KMS-11 (cell line): ENCODE data around the gene WIPI1.

ENCODE experiments used
- H2AFZ ChIP-seq: fragments of 200-600 bp; sonication (generic); 2 replicates; pipeline ENCODE4 v1.6.1; 2016; ENCODE audit warnings: antibody characterized with exemption, mixed run types, low read depth
- H3K27ac ChIP-seq: fragments of 200-600 bp; sonication (generic); 2 replicates; pipeline ENCODE4 v1.6.1; 2016; ENCODE audit warnings: mild to moderate bottlenecking, mixed run types
- H3K27me3 ChIP-seq: fragments of 200-600 bp; sonication (generic); 2 replicates; pipeline ENCODE4 v1.6.1; 2017; ENCODE audit warnings: mild to moderate bottlenecking, low read depth, mixed run types, moderate library complexity; ENCODE audit not compliant: insufficient read depth
- H3K36me3 ChIP-seq: fragments of 200-600 bp; sonication (generic); 2 replicates; pipeline ENCODE4 v1.6.1; 2017; ENCODE audit warnings: mild to moderate bottlenecking, mixed run types; ENCODE audit not compliant: insufficient read depth
- H3K4me1 ChIP-seq: fragments of 200-600 bp; sonication (generic); 2 replicates; pipeline ENCODE4 v1.6.1; 2016; ENCODE audit warnings: mild to moderate bottlenecking, low read depth, mixed run types; ENCODE audit not compliant: poor library complexity, severe bottlenecking
- H3K4me2 ChIP-seq: fragments of 200-600 bp; sonication (generic); 2 replicates; pipeline ENCODE4 v1.7.0; 2016; ENCODE audit warnings: mild to moderate bottlenecking, mixed run types
- H3K4me3 ChIP-seq: fragments of 200-600 bp; sonication (generic); IDR thresholded peaks from 2 replicates; pipeline ENCODE4 v1.6.1; 2017; ENCODE audit warnings: low read depth, low read length, mixed read lengths; ENCODE audit not compliant: insufficient read depth
- H3K79me2 ChIP-seq: fragments of 200-600 bp; sonication (generic); 2 replicates; pipeline ENCODE4 v1.6.1; 2016; ENCODE audit warnings: low read depth, mixed run types; ENCODE audit not compliant: insufficient read depth
- H3K9ac ChIP-seq: fragments of 200-600 bp; sonication (generic); 2 replicates; pipeline ENCODE4 v1.6.1; 2016; ENCODE audit warnings: mild to moderate bottlenecking, mixed run types
- H4K20me1 ChIP-seq: fragments of 200-600 bp; sonication (generic); 2 replicates; pipeline ENCODE4 v1.6.1; 2016; ENCODE audit warnings: mild to moderate bottlenecking, mixed run types; ENCODE audit not compliant: insufficient read depth
- CTCF ChIP-seq: fragments of 200-600 bp; sonication (generic); conservative IDR thresholded peaks from 2 replicates; pipeline ENCODE4 v1.6.1; 2017; ENCODE audit warnings: low read depth, mild to moderate bottlenecking, antibody characterized with exemption, low read length, moderate library complexity, mixed read lengths

The WIPI1 gene

GRCh38 chr17:68491381-68492231 is 34.3 kb upstream of the WIPI1 start:
- Histone ChIP-seq H2AFZ (no peak overlapping the region), H3K27ac (no peak overlapping the region), H3K4me1 (no peaks in the 10 kb centered on the region), H3K36me3 (no peaks in the 10 kb centered on the region), H3K27me3 (no peaks in the 10 kb centered on the region), H4K20me1 (no peaks in the 10 kb centered on the region), H3K9ac (no peak overlapping the region), H3K79me2 (no peaks in the 10 kb centered on the region), H3K4me3 (no peak overlapping the region), H3K4me2 (no peak overlapping the region)
- no peak for TF ChIP-seq CTCF

DNA sequence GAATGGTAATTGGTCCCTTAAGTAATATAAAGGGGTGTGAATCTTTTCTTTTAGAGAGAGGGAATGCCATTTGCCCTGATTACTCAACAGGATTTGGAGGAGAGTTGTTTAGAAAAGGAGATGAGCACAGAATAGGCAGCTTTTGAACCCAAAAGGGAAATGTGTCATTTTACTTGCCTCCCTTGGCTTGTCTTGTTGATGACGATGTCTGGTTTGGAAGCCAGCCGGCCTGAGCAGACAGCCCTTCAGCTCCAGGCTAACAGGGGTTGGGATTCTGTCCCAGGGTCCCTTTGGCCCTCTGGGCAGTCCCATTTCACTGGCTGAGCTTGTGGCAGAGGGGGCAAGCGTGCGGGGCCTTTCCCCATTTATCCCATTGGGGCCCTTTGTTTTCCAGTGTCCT is 32.6 kb upstream of the WIPI1 start:
- Histone ChIP-seq H4K20me1 (no peaks in the 10 kb centered on the region), H3K4me2 (no peak overlapping the region), H2AFZ (no peak overlapping the region), H3K27ac (no peak overlapping the region), H3K79me2 (no peaks in the 10 kb centered on the region), H3K4me1 (no peaks in the 10 kb centered on the region), H3K4me3 (no peak overlapping the region), H3K36me3 (no peaks in the 10 kb centered on the region), H3K9ac (no peak overlapping the region), H3K27me3 (no peaks in the 10 kb centered on the region)
- no peak for TF ChIP-seq CTCF

DNA sequence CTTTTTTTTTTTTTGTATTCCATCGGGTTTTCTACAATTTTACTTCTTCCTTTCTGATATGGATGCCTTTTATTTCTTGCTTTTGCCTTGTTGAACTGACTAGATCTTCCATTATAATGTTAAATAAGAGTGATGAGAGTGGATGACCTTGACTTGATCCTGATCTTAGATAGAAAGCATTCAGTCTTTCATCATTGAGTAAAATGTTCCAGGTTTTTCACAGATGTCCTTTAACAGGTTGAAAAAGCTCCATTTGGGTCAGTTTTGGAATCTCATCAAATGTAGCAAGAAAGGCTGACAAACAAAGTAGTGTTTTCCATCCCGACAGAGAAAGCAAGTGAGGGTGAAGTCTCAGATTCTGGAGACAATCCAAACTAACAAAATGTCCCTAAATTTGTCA is 27.2 kb upstream of the WIPI1 start:
- Histone ChIP-seq H3K27me3 (no peaks in the 10 kb centered on the region), H3K79me2 (no peaks in the 10 kb centered on the region), H3K4me3 (no peak overlapping the region), H2AFZ (no peak overlapping the region), H3K36me3 (no peaks in the 10 kb centered on the region), H3K4me2 (no peak overlapping the region), H3K27ac (no peak overlapping the region), H3K9ac (no peak overlapping the region), H4K20me1 (no peaks in the 10 kb centered on the region), H3K4me1 (no peaks in the 10 kb centered on the region)
- TF ChIP-seq CTCF: no peak

DNA sequence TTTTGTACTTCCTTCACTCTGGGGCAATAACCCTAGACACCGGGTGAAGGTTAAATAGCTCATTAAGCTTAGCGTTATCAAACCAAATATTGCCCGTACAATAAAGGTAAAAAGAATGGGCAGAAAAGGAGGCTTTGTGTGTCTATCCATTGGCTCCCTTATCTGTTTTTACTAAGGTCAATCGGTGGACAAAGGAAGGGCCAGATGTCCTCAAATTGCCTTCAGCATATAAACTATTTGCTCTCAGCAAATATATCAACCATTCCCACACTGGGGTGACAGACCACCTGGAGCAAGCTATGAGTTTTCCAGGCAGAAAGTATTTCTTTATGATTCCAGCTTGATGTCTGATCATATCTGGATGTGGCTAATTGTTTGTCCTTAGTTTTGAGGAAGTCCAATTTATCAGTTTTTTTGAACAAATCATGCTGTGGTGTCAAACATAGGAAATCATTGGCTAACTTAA is 25.3 kb upstream of the WIPI1 start:
- TF ChIP-seq CTCF: no peak
- H3K27me3 ChIP-seq: no peaks in the 10 kb centered on the region
- no peak overlapping the region for H2AFZ ChIP-seq
- H3K4me3 ChIP-seq: no peak overlapping the region
- no peaks in the 10 kb centered on the region for H3K36me3 ChIP-seq
- no peak overlapping the region for H3K27ac ChIP-seq
- no peaks in the 10 kb centered on the region for H3K4me1 ChIP-seq
- no peak overlapping the region for H3K4me2 ChIP-seq
- no peaks in the 10 kb centered on the region for H3K79me2 ChIP-seq
- H4K20me1 ChIP-seq: no peaks in the 10 kb centered on the region
- no peak overlapping the region for H3K9ac ChIP-seq
